ENCODE results near the gene CYBA.
A peak's percentile ranks its signal among the peaks of the same experiment; 100 is the strongest.

Gene CYBA

GRCh38 chr16:88642881-88643643 lies 7.8 kb downstream of the CYBA start:
- DNase-seq, result no peak

GRCh38 chr16:88640498-88641247 lies 10.2 kb downstream of the CYBA start:
- no peak for DNase-seq

- DNase-seq, result no peak
Observed at GRCh38 chr16:88640039-88640495, 10.8 kb downstream of the CYBA start.

GRCh38 chr16:88639231-88640038 lies 11.4 kb downstream of the CYBA start:
- no peak for DNase-seq

GRCh38 chr16:88638323-88639230 lies 12.3 kb downstream of the CYBA start, which contains the start of gene IL17C:
TSS of gene IL17C (plus strand) at chr16:88638572. CDS start at chr16:88638642, 70 bp downstream.
- DNase-seq, result no peak

GRCh38 chr16:88636488-88637265 lies 14.2 kb downstream of the CYBA start:
- DNase-seq, result no peak

GRCh38 chr16:88635671-88636319 lies 15.1 kb downstream of the CYBA start:
- no peak for DNase-seq

GRCh38 chr16:88634994-88635670 lies 15.7 kb downstream of the CYBA start:
- no peak for DNase-seq

- DNase-seq, result peak; percentile 50
Observed at GRCh38 chr16:88634141-88634993, 16.5 kb downstream of the CYBA start.

- peak; percentile 44 for DNase-seq
Observed at GRCh38 chr16:88633684-88634140, 17.1 kb downstream of the CYBA start.

GRCh38 chr16:88632587-88632930 lies 18.3 kb downstream of the CYBA start:
- no peak for DNase-seq

- DNase-seq, result no peak
Observed at GRCh38 chr16:88631920-88632586, 18.8 kb downstream of the CYBA start.

- DNase-seq, result no peak
Observed at GRCh38 chr16:88631384-88631783, 19.5 kb downstream of the CYBA start.

GRCh38 chr16:88630941-88631340 lies 19.9 kb downstream of the CYBA start:
- DNase-seq, result no peak

- no peak for DNase-seq
Observed at GRCh38 chr16:88630433-88630832, 20.4 kb downstream of the CYBA start.

- DNase-seq, result no peak
Observed at GRCh38 chr16:88629835-88630234, 21.0 kb downstream of the CYBA start.

GRCh38 chr16:88628512-88628974 lies 22.3 kb downstream of the CYBA start:
- no peak for DNase-seq

Measured in stimulated activated CD4-positive, alpha-beta T cell treated with anti-CD3 and anti-CD28 coated beads, Interleukin-4, amount 100 ng/mL, for 1 hour (primary cell).